ENCODE data around the gene RALGAPA2.

The RALGAPA2 gene

DNA sequence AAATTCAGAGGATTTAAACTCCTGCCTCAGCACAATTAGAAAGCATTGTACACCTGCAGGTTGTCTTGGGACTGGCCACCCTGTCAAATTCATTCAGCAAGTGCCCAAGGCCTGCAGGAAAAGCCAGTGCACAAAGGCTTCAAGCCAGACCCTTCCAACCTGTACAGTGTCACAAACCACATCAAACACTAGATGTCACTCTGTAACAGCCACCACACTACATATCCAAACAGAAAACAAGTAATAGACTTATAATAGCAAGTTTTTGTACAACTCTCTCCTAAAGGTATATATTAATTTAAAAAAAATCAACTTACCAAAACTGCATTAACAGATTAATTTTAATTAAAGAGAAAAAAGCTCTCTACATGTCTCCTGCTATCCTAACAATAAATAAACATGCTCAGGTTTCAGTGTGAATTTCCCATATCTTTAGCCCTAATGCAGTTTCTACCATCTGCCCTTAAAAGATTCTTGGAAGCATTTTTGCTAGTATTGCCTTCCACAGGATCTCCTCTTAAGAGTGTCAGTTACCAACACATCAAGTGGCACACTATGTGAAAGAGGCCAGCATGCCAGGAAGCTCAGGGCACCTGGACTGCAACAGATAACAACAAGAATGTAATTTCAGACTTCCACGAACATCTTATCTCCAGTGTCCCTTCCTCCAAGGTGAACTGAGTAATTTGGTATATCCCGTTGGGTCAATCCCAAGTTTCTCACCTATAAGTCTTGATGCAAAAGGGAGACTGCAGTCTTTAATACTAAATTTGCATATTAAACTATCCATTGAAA is 47.5 kb downstream of the RALGAPA2 start:
- no peak for DNase-seq (ENCODE audit: extremely low read depth, low read depth)
- TF ChIP-seq, protein P1, sequence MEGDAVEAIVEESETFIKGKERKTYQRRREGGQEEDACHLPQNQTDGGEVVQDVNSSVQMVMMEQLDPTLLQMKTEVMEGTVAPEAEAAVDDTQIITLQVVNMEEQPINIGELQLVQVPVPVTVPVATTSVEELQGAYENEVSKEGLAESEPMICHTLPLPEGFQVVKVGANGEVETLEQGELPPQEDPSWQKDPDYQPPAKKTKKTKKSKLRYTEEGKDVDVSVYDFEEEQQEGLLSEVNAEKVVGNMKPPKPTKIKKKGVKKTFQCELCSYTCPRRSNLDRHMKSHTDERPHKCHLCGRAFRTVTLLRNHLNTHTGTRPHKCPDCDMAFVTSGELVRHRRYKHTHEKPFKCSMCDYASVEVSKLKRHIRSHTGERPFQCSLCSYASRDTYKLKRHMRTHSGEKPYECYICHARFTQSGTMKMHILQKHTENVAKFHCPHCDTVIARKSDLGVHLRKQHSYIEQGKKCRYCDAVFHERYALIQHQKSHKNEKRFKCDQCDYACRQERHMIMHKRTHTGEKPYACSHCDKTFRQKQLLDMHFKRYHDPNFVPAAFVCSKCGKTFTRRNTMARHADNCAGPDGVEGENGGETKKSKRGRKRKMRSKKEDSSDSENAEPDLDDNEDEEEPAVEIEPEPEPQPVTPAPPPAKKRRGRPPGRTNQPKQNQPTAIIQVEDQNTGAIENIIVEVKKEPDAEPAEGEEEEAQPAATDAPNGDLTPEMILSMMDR (IDR thresholded peaks at IDR 0.05; ENCODE audit: low read depth, low read length), result peak; percentile 11

GRCh38 chr20:20663841-20664240 is 48.6 kb downstream of the RALGAPA2 start:
- TF ChIP-seq, protein P1 (IDR thresholded peaks at IDR 0.05; ENCODE audit: low read depth, low read length), result no peak
- no peak for DNase-seq (ENCODE audit: extremely low read depth, low read depth)

DNA sequence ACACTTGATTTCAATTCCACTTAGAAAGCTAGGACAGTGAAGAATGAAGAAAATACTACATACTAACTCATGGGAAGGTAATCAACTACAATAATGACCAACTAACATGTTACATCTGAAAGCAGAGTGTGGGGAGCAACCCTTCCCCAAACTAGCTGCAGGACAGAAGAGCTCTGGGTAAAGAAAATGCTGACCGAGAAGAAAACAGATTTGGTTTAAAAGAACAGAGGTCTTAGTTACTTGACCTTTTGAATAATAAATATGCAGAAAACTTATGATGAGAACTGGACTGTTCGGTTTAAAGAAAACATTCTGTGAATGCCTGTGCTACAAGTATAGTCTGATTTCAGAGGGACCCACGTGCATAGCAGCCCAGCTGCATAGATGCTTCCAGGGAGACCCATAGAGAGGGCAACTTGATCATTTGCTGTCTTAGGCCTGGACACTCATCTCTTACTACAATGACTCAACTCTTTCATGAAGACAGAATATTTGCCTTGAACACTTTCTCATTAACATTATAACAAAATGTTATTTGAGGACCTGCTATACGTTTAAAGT is 53.5 kb downstream of the RALGAPA2 start:
- DNase-seq (ENCODE audit: extremely low read depth, low read depth), result no peak
- TF ChIP-seq, protein P1 (IDR thresholded peaks at IDR 0.05; ENCODE audit: low read depth, low read length), result no peak

GRCh38 chr20:20658123-20658522 is 54.3 kb downstream of the RALGAPA2 start:
- DNase-seq (ENCODE audit: extremely low read depth, low read depth), result no peak
- TF ChIP-seq, protein P1 (IDR thresholded peaks at IDR 0.05; ENCODE audit: low read depth, low read length), result no peak

DNA sequence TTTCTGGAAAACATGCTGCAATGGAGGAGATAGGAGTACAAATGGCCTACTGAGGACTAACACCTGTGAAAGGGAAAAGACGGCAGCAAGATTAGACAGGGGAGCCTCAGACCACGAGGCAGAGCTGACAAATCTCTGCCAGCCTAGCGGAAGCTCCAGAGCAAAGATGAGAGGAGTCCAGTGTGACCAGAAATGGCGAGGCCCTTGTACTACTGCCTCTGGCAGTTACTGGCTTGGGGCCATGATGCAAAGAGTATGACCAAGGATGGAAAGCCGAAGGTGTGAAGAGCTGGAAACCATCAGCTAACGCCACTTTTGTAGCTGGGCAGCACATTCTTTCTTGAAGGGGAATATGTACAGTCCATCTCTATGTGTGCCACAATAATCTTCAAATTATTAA is 55.4 kb downstream of the RALGAPA2 start:
- DNase-seq (ENCODE audit: extremely low read depth, low read depth), result no peak
- TF ChIP-seq, protein P1 (IDR thresholded peaks at IDR 0.05; ENCODE audit: low read depth, low read length), result no peak

GRCh38 chr20:20655883-20656282 is 56.6 kb downstream of the RALGAPA2 start:
- no peak for DNase-seq (ENCODE audit: extremely low read depth, low read depth)
- TF ChIP-seq, protein P1 (IDR thresholded peaks at IDR 0.05; ENCODE audit: low read depth, low read length), result no peak

DNA sequence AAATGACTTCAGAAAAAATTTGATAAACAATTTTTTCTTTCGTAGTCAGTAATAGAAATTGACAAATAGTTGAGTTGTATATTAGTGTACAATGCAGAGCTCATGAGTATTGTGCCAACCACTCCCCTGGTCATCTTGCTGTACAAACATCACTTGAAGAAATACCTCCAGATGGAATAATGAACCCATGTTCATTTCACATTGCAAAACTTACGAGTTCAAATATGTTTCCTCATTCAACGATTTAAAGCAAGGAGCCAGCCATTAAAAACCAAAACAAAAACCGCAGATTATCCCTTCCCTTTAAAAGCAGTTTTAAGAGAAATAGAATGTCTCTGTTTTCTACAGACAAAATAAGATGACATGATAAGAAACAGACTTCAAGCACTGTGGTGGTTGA is 62.5 kb downstream of the RALGAPA2 start:
- DNase-seq (ENCODE audit: extremely low read depth, low read depth), result no peak
- TF ChIP-seq, protein P1 (IDR thresholded peaks at IDR 0.05; ENCODE audit: low read depth, low read length), result no peak
